Mononuclear cell (primary cell): ENCODE measurements around the gene SEMA6D. TPM values are rescaled to one million over a fixed set of nuclear protein-coding genes. Genes with fewer than 3 reads are reported as not detected.

Experiments used
- H3K27me3 ChIP-seq: 2 replicates; pipeline ENCODE4 v1.6.0; 2011; ENCODE audit warnings: low read length, control low read depth; ENCODE audit not compliant: insufficient read depth
- H3K4me1 ChIP-seq: 2 replicates; pipeline ENCODE4 v1.5.1; 2011; ENCODE audit warnings: mild to moderate bottlenecking, low read length, control low read depth; ENCODE audit not compliant: insufficient read depth
- H3K4me3 ChIP-seq: 2 replicates; pipeline ENCODE4 v1.5.1; 2011; ENCODE audit warnings: mild to moderate bottlenecking, low read length, moderate library complexity
- H3K9me3 ChIP-seq: 2 replicates; pipeline ENCODE4 v1.5.1; 2011; ENCODE audit warnings: low read depth, mild to moderate bottlenecking, control low read depth, low read length
- total RNA-seq: library from RNA; depleted of rRNA; stranded (reverse); fragments of >200 nt; gene quantifications from one replicate; pipeline ENCODE4 v1.2.3, GENCODE V29; 2012

The SEMA6D gene
- total RNA-seq, 1 donor: under 0.01 TPM

DNA sequence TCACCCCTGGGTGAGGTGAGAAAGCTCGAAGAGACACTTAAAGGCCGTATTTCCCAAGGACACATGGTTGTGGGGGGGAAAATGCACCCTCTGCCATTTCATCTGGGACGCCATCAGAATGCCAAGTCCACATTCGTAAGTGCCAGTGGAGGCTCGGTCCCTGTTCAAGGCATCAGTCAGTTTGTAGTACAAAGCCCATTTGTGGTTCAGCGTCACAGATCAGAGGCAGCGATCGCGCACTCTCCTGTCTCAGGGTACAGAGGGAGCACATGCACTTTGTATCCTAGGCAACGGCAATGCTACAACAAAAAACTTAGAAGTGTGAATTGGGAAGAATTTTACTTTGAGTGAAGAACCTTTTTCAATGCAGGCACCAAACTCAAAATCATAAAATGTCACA, 27.2 kb downstream of the SEMA6D start:
- Histone ChIP-seq H3K27me3 (no peaks in the 10 kb centered on the region), H3K4me1 (no peaks in the 10 kb centered on the region), H3K9me3 (no peaks in the 10 kb centered on the region), H3K4me3 (no peak overlapping the region)

DNA sequence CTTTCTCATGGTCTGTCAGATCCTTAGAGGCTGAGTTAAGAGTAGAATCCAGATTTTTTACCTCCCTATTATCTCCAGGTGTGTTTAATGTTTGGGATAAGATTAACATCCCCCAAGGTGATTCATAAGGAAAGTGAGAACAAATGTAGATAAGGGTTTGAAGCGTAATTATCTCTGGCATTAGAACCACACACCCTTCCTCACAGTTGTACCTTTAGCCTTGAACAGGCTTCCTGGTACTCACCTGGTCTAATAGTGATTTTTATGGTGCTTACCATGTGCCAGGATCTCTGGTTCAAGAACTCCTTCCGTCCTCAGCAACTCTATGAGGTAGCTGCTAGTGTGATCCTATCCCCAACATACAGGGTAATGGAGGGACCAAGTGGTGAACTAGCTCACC, 27.7 kb downstream of the SEMA6D start:
- Histone ChIP-seq H3K9me3 (no peaks in the 10 kb centered on the region), H3K27me3 (no peaks in the 10 kb centered on the region), H3K4me1 (no peaks in the 10 kb centered on the region), H3K4me3 (no peak overlapping the region)

DNA sequence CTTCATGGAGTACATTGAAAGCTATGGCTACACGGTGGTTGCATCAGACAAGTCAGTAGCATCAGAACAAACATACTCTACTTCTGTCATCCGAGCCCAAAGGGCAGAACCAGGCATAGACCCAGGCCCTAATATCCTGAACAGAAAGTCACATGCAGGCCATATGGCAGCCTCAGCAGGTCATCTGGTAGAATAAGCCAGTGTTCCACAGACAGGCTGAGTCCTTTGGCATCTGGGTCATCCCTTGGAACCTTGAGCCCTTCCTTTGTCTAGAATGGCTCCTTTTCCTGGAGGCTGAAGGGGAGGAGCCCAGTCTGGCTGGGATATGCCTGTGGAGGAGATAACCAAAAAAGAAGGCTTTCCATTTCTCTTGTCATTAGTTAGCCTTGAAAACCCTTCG, 29.2 kb downstream of the SEMA6D start:
- H3K27me3 ChIP-seq: no peaks in the 10 kb centered on the region
- no peak overlapping the region for H3K4me3 ChIP-seq
- no peaks in the 10 kb centered on the region for H3K4me1 ChIP-seq
- H3K9me3 ChIP-seq: no peaks in the 10 kb centered on the region

DNA sequence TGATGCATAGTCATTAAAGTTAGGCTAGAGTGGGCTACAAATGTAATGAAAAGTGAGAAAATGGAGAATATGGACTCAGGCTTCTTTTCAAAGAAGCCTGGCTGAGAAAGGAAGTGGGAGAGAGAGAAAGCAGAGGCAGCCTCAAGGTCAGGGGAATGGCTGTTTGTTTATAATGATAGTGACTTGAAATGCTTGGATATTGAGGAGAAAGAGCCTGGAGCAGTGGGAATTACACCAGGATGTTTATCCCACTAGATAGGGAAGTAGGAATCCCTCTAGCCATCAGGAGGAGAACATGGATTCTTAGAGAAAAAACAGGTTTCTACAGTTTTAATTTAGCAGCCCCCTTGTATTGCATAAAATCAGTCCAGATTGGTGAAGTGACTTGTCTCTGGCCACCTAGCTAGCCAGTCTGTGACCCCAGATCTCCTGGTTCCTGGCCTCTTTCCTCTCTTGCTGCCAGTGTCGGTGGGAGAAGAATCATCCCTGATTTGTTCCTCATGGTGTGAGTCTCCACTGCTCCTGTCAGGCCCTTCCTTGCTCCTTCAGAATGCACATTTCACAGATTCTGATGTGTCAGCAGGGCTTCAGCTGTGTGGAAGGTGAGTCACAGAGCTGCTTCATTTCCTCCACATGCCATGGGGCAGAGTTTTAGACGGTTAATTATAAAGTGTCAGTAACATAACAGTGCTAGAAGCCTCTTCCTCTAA, 32.9 kb downstream of the SEMA6D start:
- H3K4me1 ChIP-seq: no peaks in the 10 kb centered on the region
- no peaks in the 10 kb centered on the region for H3K27me3 ChIP-seq
- H3K9me3 ChIP-seq: no peaks in the 10 kb centered on the region
- H3K4me3 ChIP-seq: no peak overlapping the region

DNA sequence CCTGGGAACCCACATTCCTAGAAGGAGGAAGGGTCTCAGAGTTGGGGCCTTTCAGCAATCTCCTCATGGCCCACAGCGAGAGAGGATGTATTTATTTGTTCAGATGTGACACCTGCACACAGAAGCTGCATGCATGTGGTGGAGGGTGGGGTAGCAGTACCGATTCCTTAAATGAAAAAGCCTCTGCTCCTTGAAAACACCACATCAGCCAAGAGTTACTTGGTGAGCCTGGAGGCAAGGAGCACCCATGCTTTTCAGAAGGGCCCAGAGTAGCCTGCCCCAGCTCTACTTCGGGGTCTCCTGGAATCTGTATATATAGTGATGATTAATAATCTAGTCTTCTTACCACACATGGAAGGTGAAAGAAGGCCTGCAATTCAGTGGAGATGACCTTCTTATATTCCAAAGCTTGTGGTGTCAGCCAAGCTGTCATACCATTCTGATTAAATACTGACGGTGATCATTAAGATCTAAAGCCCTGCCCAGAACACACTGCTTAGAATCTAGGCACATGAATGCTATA, 33.5 kb downstream of the SEMA6D start:
- H3K4me3 ChIP-seq: no peak overlapping the region
- no peaks in the 10 kb centered on the region for H3K9me3 ChIP-seq
- no peaks in the 10 kb centered on the region for H3K4me1 ChIP-seq
- H3K27me3 ChIP-seq: no peaks in the 10 kb centered on the region

DNA sequence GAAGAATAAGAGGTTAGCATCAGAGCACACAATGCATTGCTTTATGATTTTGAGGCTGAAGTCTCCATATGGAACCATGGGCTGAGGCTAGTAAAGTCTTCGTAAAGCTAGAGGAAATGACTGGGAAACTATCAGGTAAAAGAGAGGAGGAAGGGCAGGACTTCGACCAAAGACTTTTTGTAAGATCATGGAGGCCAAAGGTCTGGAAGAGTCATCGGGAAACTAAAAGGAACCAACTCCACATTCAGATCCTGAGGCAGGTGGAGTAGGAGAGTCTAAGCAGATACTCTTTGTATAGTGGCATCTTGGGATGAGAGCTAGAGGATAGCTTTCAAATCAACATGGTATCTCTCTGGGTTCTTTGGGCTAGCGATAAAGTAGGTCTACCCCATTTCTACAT, 36.3 kb downstream of the SEMA6D start:
- Histone ChIP-seq H3K9me3 (no peaks in the 10 kb centered on the region), H3K27me3 (no peaks in the 10 kb centered on the region), H3K4me1 (no peaks in the 10 kb centered on the region), H3K4me3 (no peak overlapping the region)

DNA sequence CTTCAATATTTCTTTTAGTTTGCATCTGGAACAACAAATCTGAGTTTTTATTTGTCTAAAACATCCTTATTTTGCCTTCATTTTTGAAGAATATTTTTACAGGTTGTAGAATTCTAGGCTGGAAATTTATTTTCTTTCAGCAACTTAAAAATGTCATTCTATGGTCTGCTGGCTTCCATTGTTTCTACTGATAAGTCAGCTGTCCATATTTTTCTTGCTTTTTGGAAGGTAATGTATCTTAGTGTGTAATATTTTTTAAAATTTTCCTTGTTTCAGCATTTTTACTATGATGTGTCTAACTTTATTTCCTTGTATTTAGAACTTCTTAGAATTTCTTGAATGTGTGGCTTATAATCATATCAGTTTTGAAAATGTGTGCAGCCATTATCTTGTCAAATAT, 37.0 kb downstream of the SEMA6D start:
- no peak overlapping the region for H3K4me3 ChIP-seq
- no peaks in the 10 kb centered on the region for H3K27me3 ChIP-seq
- H3K4me1 ChIP-seq: no peaks in the 10 kb centered on the region
- H3K9me3 ChIP-seq: no peaks in the 10 kb centered on the region

DNA sequence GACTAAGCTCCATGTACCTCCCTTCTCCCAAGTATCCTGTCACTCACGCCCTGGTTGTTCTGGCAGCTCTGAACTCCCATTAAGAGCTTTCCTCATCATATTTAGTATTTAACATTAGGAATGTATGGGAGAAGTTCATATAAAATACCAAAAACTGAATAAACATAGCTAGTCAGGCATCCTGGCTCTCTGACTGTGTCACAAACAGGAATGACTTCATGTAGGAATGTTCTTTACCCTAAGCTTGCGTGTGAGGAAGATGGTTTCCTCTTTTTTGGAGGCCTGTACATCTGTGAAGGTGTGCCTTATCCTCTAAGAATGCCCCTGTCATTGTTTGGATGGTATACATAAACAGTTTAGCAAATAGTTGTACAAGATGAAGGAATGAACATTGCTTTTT, 38.6 kb downstream of the SEMA6D start:
- Histone ChIP-seq H3K4me3 (no peak overlapping the region), H3K9me3 (no peaks in the 10 kb centered on the region), H3K27me3 (no peaks in the 10 kb centered on the region), H3K4me1 (no peaks in the 10 kb centered on the region)

DNA sequence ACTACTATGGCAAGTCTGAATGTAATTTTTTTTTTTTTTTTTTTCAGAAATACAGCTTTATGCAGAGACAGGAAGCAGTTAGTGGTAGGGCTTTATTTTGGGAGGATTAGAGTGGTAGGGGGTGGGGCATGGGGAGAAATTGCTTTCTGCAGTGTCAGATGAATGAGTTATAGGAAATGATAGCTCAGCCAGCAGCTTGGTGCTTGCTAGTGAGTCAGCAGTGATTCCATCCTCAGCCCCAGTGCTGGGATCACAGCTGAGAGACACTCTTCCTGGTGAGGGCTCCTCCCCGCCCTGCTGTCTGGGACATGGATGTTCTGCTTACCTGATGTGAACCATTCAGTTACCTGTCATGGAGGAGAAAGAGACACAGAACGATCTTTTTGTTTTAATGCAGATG, 39.6 kb downstream of the SEMA6D start:
- no peaks in the 10 kb centered on the region for H3K9me3 ChIP-seq

DNA sequence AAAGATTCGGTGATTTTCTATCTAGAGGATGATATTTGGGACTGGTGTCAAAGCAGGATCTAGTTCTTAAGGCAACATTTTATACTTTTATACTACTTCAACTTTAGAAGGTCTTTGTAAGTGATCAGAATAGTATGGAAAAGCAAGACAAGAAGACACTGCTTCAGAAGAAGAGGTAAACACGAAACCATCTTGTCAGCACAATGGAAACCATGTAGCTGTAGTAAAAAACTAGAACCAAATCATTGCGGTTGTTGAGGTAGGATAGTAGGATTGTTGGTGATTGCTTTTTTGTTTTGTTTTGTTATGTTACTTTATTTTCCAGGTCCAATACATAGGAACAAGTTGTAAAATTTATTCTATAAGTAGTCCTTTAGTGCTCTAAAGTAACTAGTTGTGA, 40.0 kb downstream of the SEMA6D start:
- Histone ChIP-seq H3K4me1 (no peaks in the 10 kb centered on the region), H3K4me3 (no peak overlapping the region), H3K27me3 (no peaks in the 10 kb centered on the region), H3K9me3 (no peaks in the 10 kb centered on the region)

More for the DNA sequence above, 39.6 kb downstream of the SEMA6D start:
- Histone ChIP-seq H3K4me1 (no peaks in the 10 kb centered on the region), H3K27me3 (no peaks in the 10 kb centered on the region), H3K4me3 (no peak overlapping the region)

DNA sequence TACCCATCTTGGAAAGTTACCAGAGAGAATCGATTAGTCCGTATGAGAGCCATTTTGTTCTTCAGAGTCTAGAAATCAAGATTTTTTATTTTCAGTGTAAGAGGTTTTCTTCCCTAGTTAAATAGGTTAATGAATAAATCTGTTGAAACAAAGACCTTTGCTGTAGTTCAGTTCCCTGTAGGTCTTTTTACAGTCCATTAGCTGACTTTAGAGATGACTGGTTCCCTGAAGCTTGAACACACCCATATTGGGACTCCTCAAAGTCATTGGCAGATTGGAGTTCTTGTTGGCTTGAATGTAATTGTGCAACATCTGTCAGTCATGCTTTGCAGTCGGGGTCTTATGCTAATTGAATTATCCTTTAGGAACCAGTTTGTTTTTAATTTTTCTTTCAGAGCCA, 45.3 kb downstream of the SEMA6D start:
- Histone ChIP-seq H3K9me3 (no peaks in the 10 kb centered on the region), H3K4me3 (no peak overlapping the region), H3K4me1 (no peaks in the 10 kb centered on the region), H3K27me3 (no peaks in the 10 kb centered on the region)

DNA sequence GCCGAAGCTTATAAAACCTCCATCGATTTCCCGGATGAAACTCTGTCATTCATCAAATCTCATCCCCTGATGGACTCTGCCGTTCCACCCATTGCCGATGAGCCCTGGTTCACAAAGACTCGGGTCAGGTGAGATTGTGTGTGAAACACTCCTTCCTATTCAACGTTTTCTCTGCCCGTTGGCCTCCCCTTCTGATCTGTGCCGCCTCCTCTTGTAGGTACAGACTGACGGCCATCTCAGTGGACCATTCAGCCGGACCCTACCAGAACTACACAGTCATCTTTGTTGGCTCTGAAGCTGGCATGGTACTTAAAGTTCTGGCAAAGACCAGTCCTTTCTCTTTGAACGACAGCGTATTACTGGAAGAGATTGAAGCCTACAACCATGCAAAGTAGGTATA, 47.4 kb downstream of the SEMA6D start:
- no peaks in the 10 kb centered on the region for H3K27me3 ChIP-seq
- H3K4me1 ChIP-seq: no peaks in the 10 kb centered on the region
- no peaks in the 10 kb centered on the region for H3K9me3 ChIP-seq
- no peak overlapping the region for H3K4me3 ChIP-seq

DNA sequence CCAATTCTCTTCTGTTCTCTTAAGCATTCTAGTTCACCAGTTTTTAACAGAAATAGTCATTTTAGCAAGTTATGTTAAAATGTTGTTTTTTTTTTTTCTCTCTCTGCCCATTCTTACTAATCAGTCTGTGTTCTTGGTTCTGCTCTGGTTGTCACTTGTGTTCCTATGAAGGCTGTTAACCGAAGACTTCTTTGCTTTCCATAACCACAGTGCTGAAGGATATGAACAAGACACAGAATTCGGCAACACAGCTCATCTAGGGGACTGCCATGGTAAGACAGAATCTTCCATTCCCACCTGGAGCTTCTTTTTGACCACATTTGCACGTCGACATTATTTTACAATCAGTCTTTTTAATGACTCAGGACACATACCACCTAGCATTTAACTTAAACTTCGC, 49.1 kb downstream of the SEMA6D start:
- no peaks in the 10 kb centered on the region for H3K9me3 ChIP-seq
- H3K4me1 ChIP-seq: no peaks in the 10 kb centered on the region
- H3K27me3 ChIP-seq: no peaks in the 10 kb centered on the region
- no peak overlapping the region for H3K4me3 ChIP-seq

DNA sequence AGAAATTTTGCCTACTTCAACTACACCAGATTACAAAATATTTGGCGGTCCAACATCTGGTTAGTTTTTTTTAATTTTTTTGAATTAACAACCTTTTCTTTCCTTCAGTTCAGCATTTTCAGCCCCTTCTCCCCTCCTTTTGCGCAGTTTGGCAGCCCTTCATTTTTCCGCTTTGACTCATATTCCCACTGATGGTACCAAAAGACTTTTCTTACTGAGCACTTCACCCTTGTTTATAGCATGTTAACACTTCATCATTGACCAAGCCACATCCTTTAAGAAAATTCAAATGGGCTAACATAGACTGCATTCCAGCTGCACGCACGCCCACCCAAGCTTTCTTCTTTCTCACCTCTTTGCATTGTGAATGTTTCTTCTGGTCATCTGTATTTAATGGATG, 49.7 kb downstream of the SEMA6D start:
- H3K4me1 ChIP-seq: no peaks in the 10 kb centered on the region
- no peaks in the 10 kb centered on the region for H3K27me3 ChIP-seq
- H3K9me3 ChIP-seq: no peaks in the 10 kb centered on the region
- no peak overlapping the region for H3K4me3 ChIP-seq

DNA sequence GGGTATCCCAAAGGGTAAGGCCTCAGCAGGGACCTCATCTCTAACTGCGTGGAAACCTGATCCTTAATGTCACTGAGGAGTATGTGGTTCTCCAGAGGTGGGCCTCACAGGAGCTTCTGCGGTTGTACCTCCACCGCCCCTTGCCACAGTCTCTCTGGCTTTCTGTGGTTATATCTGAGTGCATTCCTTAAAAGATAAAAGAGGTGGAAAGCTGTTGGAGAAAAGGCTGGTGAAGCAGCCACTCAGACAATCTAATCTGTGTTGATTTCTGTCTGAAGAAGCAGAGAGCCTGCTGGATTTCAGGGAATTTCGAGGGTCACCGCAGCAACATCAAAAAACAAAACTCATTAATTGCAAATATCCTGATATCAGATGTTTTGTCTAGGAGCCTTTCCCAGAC, 51.4 kb downstream of the SEMA6D start:
- no peaks in the 10 kb centered on the region for H3K4me1 ChIP-seq
- no peaks in the 10 kb centered on the region for H3K9me3 ChIP-seq
- H3K4me3 ChIP-seq: no peak overlapping the region

DNA sequence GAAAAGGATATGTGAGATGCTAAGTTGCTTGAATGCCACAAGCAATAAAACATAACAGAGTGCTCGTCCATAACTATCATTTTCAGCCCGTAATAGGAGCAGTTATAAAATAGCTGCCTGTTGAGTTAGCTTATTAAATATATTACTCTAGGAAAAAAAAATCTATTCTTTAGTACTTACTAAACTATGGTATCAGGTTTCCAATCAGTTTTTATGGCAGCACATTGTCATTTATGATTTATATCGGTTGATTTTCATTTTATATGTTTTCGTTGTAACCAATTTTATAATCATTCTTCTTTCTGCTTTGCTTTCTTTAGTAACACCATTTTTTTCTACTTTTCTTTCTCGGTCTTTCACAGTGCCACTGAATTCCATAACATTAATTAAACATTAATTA, 51.9 kb downstream of the SEMA6D start:
- H3K27me3 ChIP-seq: no peaks in the 10 kb centered on the region
- H3K9me3 ChIP-seq: no peaks in the 10 kb centered on the region
- no peaks in the 10 kb centered on the region for H3K4me1 ChIP-seq
- no peak overlapping the region for H3K4me3 ChIP-seq

More for the DNA sequence above, 51.4 kb downstream of the SEMA6D start:
- H3K27me3 ChIP-seq: no peaks in the 10 kb centered on the region
